CD4-positive, alpha-beta T cell treated with Interleukin-6 for 4 hours (primary cell): Measurements from ENCODE around the gene SCYGR1.
"Not testable (repeated sequence)": the region's sequence is repeated elsewhere in the genome, so short reads cannot be mapped to it uniquely, and the experiment has no call there.

ENCODE experiments used
- DNase-seq: peaks from one replicate; pipeline ENCODE4 v3.0.0-alpha.2; 2020; ENCODE audit warnings: mixed read lengths

Gene SCYGR1

GRCh38 chr2:227402321-227402720 lies 14.6 kb upstream of the SCYGR1 start:
- no peak for DNase-seq

- DNase-seq = no peak
These were observed 13.8 kb upstream of the SCYGR1 start for GRCh38 chr2:227401550-227401949.

- DNase-seq = no peak
These were observed 11.2 kb upstream of the SCYGR1 start for GRCh38 chr2:227398684-227399670.

GRCh38 chr2:227397562-227397961 lies 9.8 kb upstream of the SCYGR1 start:
- no peak for DNase-seq

- DNase-seq = no peak
These were observed 7.8 kb upstream of the SCYGR1 start for GRCh38 chr2:227395556-227395955.

GRCh38 chr2:227394401-227394800 lies 6.7 kb upstream of the SCYGR1 start:
- no peak for DNase-seq

- DNase-seq = no peak
These were observed 2.9 kb upstream of the SCYGR1 start for GRCh38 chr2:227390468-227391256.

GRCh38 chr2:227389661-227390060 lies 1.9 kb upstream of the SCYGR1 start:
- DNase-seq = no peak

GRCh38 chr2:227389231-227389630 lies 1.5 kb upstream of the SCYGR1 start:
- DNase-seq = no peak

- no peak for DNase-seq
These were observed 825 bp upstream of the SCYGR1 start for GRCh38 chr2:227388537-227389011.

- DNase-seq = no peak
These were observed 1.1 kb downstream of the SCYGR1 start for GRCh38 chr2:227386630-227387029.

GRCh38 chr2:227383686-227384085 lies 4.1 kb downstream of the SCYGR1 start:
- DNase-seq = no peak

GRCh38 chr2:227382241-227382835 lies 5.4 kb downstream of the SCYGR1 start:
- DNase-seq = not testable (repeated sequence)

- DNase-seq = no peak
These were observed 8.7 kb downstream of the SCYGR1 start, which contains the start of gene TM4SF20 for GRCh38 chr2:227379095-227379494. TM4SF20 (minus strand) TSS chr2:227379306; CDS start chr2:227379268, 38 bp downstream.

GRCh38 chr2:227378371-227378782 lies 9.4 kb downstream of the SCYGR1 start:
- DNase-seq = no peak

- DNase-seq = no peak
These were observed 10.0 kb downstream of the SCYGR1 start for GRCh38 chr2:227377467-227378351.

- no peak for DNase-seq
These were observed 10.9 kb downstream of the SCYGR1 start for GRCh38 chr2:227376656-227377396.

GRCh38 chr2:227374158-227374557 lies 13.6 kb downstream of the SCYGR1 start:
- no peak for DNase-seq

- no peak for DNase-seq
These were observed 14.4 kb downstream of the SCYGR1 start for GRCh38 chr2:227373389-227373788.

- no peak for DNase-seq
These were observed 16.9 kb downstream of the SCYGR1 start for GRCh38 chr2:227370791-227371312.

GRCh38 chr2:227370092-227370491 lies 17.7 kb downstream of the SCYGR1 start:
- no peak for DNase-seq
